Parathyroid adenoma (tissue), 2 donors: ENCODE data around the gene PVALB.

Source experiments
- H2AFZ ChIP-seq: fragments of 300-600 bp; sonication (generic); one replicate; pipeline ENCODE4 v1.7.0; 2017; ENCODE audit warnings: antibody characterized with exemption, mild to moderate bottlenecking
- H3K27ac ChIP-seq: fragments of 300-600 bp; sonication (generic); one replicate; pipeline ENCODE4 v1.7.0; 2017
- H3K27me3 ChIP-seq: fragments of 300-600 bp; sonication (generic); one replicate; pipeline ENCODE4 v1.7.0; 2017; ENCODE audit warnings: low read length; ENCODE audit not compliant: control insufficient read depth, insufficient read depth
- H3K36me3 ChIP-seq: fragments of 300-600 bp; sonication (generic); one replicate; pipeline ENCODE4 v1.7.0; 2017; ENCODE audit warnings: low read length; ENCODE audit not compliant: control insufficient read depth, insufficient read depth
- H3K4me1 ChIP-seq: fragments of 300-600 bp; sonication (generic); one replicate; pipeline ENCODE4 v1.7.0; 2017; ENCODE audit warnings: control low read depth
- H3K4me2 ChIP-seq: fragments of 300-600 bp; sonication (generic); one replicate; pipeline ENCODE4 v1.7.0; 2017; ENCODE audit warnings: low read length
- H3K4me3 ChIP-seq: fragments of 300-600 bp; sonication (generic); one replicate; pipeline ENCODE4 v1.7.0; 2017; ENCODE audit warnings: low read depth, low read length
- H3K79me2 ChIP-seq: fragments of 300-600 bp; sonication (generic); one replicate; pipeline ENCODE4 v1.7.0; 2017; ENCODE audit warnings: control low read depth
- H3K9ac ChIP-seq: fragments of 300-600 bp; sonication (generic); one replicate; pipeline ENCODE4 v1.7.0; 2017; ENCODE audit warnings: mild to moderate bottlenecking
- H3K9me3 ChIP-seq: fragments of 300-600 bp; sonication (generic); one replicate; pipeline ENCODE4 v1.7.0; 2017; ENCODE audit warnings: low read length; ENCODE audit not compliant: control insufficient read depth
- TF ChIP-seq, protein P1 (sequence below): fragments of 300-600 bp; sonication (generic); IDR thresholded peaks from one replicate; pipeline ENCODE4 v1.7.0; 2017; ENCODE audit warnings: antibody characterized with exemption, mild to moderate bottlenecking
- donor health status: primary hyperparathyroidism.

The PVALB gene

GRCh38 chr22:36855478-36855877 is 38.6 kb upstream of the PVALB start:
- H3K27me3 ChIP-seq = no peaks in the 10 kb centered on the region
- no peaks in the 10 kb centered on the region for H3K79me2 ChIP-seq
- no peak overlapping the region for H3K9ac ChIP-seq
- TF ChIP-seq, protein P1, sequence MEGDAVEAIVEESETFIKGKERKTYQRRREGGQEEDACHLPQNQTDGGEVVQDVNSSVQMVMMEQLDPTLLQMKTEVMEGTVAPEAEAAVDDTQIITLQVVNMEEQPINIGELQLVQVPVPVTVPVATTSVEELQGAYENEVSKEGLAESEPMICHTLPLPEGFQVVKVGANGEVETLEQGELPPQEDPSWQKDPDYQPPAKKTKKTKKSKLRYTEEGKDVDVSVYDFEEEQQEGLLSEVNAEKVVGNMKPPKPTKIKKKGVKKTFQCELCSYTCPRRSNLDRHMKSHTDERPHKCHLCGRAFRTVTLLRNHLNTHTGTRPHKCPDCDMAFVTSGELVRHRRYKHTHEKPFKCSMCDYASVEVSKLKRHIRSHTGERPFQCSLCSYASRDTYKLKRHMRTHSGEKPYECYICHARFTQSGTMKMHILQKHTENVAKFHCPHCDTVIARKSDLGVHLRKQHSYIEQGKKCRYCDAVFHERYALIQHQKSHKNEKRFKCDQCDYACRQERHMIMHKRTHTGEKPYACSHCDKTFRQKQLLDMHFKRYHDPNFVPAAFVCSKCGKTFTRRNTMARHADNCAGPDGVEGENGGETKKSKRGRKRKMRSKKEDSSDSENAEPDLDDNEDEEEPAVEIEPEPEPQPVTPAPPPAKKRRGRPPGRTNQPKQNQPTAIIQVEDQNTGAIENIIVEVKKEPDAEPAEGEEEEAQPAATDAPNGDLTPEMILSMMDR = no peak
- no peak overlapping the region for H3K27ac ChIP-seq
- H3K4me2 ChIP-seq = no peak overlapping the region
- H3K36me3 ChIP-seq = no peaks in the 10 kb centered on the region
- H2AFZ ChIP-seq = no peak overlapping the region
- no peaks in the 10 kb centered on the region for H3K9me3 ChIP-seq
- peaks cover 5% of the 10 kb centered on the region for H3K4me1 ChIP-seq
- H3K4me3 ChIP-seq = no peak overlapping the region

- no peak overlapping the region for H3K4me3 ChIP-seq
- H3K4me1 ChIP-seq = peaks cover 5% of the 10 kb centered on the region
- no peaks in the 10 kb centered on the region for H3K36me3 ChIP-seq
- H3K79me2 ChIP-seq = no peaks in the 10 kb centered on the region
- H3K4me2 ChIP-seq = no peak overlapping the region
- H3K27me3 ChIP-seq = no peaks in the 10 kb centered on the region
- TF ChIP-seq, protein P1 = peak; percentile 46
- peak overlapping the region; percentile 54 for H2AFZ ChIP-seq
- H3K9me3 ChIP-seq = no peaks in the 10 kb centered on the region
- no peak overlapping the region for H3K9ac ChIP-seq
- no peak overlapping the region for H3K27ac ChIP-seq
Measured at GRCh38 chr22:36853407-36854099, 36.7 kb upstream of the PVALB start.

GRCh38 chr22:36852056-36852973 is 35.5 kb upstream of the PVALB start:
- Histone ChIP-seq H3K27me3 (no peaks in the 10 kb centered on the region), H3K4me1 (peaks cover 5% of the 10 kb centered on the region)

GRCh38 chr22:36850682-36851081 is 33.8 kb upstream of the PVALB start:
- no peak overlapping the region for H3K4me2 ChIP-seq
- no peak overlapping the region for H2AFZ ChIP-seq
- no peaks in the 10 kb centered on the region for H3K79me2 ChIP-seq
- TF ChIP-seq, protein P1 = no peak
- no peaks in the 10 kb centered on the region for H3K36me3 ChIP-seq
- no peaks in the 10 kb centered on the region for H3K27me3 ChIP-seq
- no peaks in the 10 kb centered on the region for H3K4me1 ChIP-seq
- no peaks in the 10 kb centered on the region for H3K9me3 ChIP-seq
- no peak overlapping the region for H3K27ac ChIP-seq
- H3K9ac ChIP-seq = no peak overlapping the region
- no peak overlapping the region for H3K4me3 ChIP-seq

More at GRCh38 chr22:36852056-36852973, 35.5 kb upstream of the PVALB start:
- Histone ChIP-seq H3K36me3 (no peaks in the 10 kb centered on the region), H3K4me2 (no peak overlapping the region), H3K9ac (no peak overlapping the region), H3K9me3 (no peaks in the 10 kb centered on the region), H3K79me2 (no peaks in the 10 kb centered on the region), H3K27ac (no peak overlapping the region), H2AFZ (no peak overlapping the region), H3K4me3 (no peak overlapping the region)
- TF ChIP-seq, protein P1 = no peak
